A549 (cell line): ENCODE data around the gene TSR3.

ENCODE experiments used
- CTCF ChIP-seq: fragments of >200 bp; sonication (Bioruptor Twin); formaldehyde crosslinking; IDR thresholded peaks from 3 replicates; pipeline ENCODE4 v1.5.1; 2016
- EP300 ChIP-seq, 2 experiments: fragments of >200 bp; sonication (Bioruptor Twin); formaldehyde crosslinking; IDR thresholded peaks; 2 replicates in 1 of 2; 3 replicates in 1 of 2; pipeline ENCODE4 v1.6.1; 2016 to 2017
- NR3C1 ChIP-seq: fragments of >200 bp; sonication (Bioruptor Twin); formaldehyde crosslinking; IDR thresholded peaks from 3 replicates; pipeline ENCODE4 v1.6.1; 2017
- POLR2AphosphoS2 ChIP-seq: conservative IDR thresholded peaks from 2 replicates; pipeline ENCODE4 v1.6.1; 2012; ENCODE audit warnings: low read length, improper control_type of control experiment, inconsistent platforms
- ZSCAN20 ChIP-seq: fragments of 250-450 bp; sonication (Bioruptor Pico); IDR thresholded peaks from 2 replicates; pipeline ENCODE4 v1.8.0; 2022; ENCODE audit warnings: mild to moderate bottlenecking, moderate library complexity
- TF ChIP-seq, protein P1 (sequence below): fragments of 200-600 bp; sonication (generic); IDR thresholded peaks from 2 replicates; pipeline ENCODE4 v1.6.1; 2016; ENCODE audit warnings: antibody characterized with exemption, mild to moderate bottlenecking, moderate library complexity
- TF ChIP-seq, protein P2 (sequence below): fragments of 250-450 bp; sonication (Bioruptor Pico); IDR thresholded peaks from 2 replicates; pipeline ENCODE4 v1.5.0; 2021; ENCODE audit warnings: mild to moderate bottlenecking, moderate library complexity, borderline replicate concordance

- TF ChIP-seq CTCF (no peak), ZSCAN20 (CRISPR knock-in tag) (no peak), POLR2AphosphoS2 (no peak), EP300 (IDR thresholded peaks at IDR 0.05) (no peak), NR3C1 (no peak)
- TF ChIP-seq, protein P1, sequence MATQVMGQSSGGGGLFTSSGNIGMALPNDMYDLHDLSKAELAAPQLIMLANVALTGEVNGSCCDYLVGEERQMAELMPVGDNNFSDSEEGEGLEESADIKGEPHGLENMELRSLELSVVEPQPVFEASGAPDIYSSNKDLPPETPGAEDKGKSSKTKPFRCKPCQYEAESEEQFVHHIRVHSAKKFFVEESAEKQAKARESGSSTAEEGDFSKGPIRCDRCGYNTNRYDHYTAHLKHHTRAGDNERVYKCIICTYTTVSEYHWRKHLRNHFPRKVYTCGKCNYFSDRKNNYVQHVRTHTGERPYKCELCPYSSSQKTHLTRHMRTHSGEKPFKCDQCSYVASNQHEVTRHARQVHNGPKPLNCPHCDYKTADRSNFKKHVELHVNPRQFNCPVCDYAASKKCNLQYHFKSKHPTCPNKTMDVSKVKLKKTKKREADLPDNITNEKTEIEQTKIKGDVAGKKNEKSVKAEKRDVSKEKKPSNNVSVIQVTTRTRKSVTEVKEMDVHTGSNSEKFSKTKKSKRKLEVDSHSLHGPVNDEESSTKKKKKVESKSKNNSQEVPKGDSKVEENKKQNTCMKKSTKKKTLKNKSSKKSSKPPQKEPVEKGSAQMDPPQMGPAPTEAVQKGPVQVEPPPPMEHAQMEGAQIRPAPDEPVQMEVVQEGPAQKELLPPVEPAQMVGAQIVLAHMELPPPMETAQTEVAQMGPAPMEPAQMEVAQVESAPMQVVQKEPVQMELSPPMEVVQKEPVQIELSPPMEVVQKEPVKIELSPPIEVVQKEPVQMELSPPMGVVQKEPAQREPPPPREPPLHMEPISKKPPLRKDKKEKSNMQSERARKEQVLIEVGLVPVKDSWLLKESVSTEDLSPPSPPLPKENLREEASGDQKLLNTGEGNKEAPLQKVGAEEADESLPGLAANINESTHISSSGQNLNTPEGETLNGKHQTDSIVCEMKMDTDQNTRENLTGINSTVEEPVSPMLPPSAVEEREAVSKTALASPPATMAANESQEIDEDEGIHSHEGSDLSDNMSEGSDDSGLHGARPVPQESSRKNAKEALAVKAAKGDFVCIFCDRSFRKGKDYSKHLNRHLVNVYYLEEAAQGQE = no peak
- TF ChIP-seq, protein P2, sequence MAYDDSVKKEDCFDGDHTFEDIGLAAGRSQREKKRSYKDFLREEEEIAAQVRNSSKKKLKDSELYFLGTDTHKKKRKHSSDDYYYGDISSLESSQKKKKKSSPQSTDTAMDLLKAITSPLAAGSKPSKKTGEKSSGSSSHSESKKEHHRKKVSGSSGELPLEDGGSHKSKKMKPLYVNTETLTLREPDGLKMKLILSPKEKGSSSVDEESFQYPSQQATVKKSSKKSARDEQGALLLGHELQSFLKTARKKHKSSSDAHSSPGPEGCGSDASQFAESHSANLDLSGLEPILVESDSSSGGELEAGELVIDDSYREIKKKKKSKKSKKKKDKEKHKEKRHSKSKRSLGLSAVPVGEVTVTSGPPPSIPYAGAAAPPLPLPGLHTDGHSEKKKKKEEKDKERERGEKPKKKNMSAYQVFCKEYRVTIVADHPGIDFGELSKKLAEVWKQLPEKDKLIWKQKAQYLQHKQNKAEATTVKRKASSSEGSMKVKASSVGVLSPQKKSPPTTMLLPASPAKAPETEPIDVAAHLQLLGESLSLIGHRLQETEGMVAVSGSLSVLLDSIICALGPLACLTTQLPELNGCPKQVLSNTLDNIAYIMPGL = no peak
These were observed 20.6 kb downstream of the TSR3 start for GRCh38 chr16:1330931-1331711.
